Measurements from ENCODE around the gene IBTK.
"Not testable (repeated sequence)": the region's sequence is repeated elsewhere in the genome, so short reads cannot be mapped to it uniquely, and the experiment has no call there.

DNA sequence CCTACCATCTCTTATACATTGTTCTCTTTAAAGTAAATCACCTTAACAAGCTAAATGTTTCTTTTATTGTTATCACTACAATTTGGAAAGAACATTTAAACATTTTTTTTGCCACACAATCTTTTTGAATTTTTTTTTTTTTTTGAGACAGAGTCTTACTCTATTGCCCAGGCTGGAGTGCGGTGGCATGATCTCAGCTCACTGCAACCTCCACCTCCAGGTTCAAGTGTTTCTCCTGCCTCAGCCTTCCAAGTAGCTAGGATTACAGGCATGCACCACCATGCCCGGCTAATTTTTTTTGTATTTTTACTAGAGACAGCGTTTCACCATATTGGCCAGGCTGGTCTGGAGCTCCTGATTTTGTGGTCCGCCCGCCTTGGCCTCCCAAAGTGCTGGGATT lies 50.3 kb downstream of the IBTK start:
- TF ChIP-seq POLR2AphosphoS5 (IDR thresholded peaks at IDR 0.05; ENCODE audit: borderline replicate concordance, low read depth, low read length); EZH2 (IDR thresholded peaks at IDR 0.05): not testable (repeated sequence)

Data from SK-N-MC (cell line).